Measurements from ENCODE around the gene NAGS. TPM values are rescaled to one million over a fixed set of nuclear protein-coding genes. Genes with fewer than 3 reads are reported as not detected.
A peak's percentile ranks its signal among the peaks of the same experiment; 100 is the strongest.
"Not testable (repeated sequence)": the region's sequence is repeated elsewhere in the genome, so short reads cannot be mapped to it uniquely, and the experiment has no call there.

Gene NAGS
- polyA plus RNA-seq, 3 donors, result 2.7 to 7.1 (median 3.3) TPM

- no peak for DNase-seq (ENCODE audit: extremely low read depth in 1 of 11, low read depth in 9 of 11, low spot score in 4 of 11)
These were observed 2.1 kb upstream of the NAGS start for GRCh38 chr17:44002141-44002848.

DNA sequence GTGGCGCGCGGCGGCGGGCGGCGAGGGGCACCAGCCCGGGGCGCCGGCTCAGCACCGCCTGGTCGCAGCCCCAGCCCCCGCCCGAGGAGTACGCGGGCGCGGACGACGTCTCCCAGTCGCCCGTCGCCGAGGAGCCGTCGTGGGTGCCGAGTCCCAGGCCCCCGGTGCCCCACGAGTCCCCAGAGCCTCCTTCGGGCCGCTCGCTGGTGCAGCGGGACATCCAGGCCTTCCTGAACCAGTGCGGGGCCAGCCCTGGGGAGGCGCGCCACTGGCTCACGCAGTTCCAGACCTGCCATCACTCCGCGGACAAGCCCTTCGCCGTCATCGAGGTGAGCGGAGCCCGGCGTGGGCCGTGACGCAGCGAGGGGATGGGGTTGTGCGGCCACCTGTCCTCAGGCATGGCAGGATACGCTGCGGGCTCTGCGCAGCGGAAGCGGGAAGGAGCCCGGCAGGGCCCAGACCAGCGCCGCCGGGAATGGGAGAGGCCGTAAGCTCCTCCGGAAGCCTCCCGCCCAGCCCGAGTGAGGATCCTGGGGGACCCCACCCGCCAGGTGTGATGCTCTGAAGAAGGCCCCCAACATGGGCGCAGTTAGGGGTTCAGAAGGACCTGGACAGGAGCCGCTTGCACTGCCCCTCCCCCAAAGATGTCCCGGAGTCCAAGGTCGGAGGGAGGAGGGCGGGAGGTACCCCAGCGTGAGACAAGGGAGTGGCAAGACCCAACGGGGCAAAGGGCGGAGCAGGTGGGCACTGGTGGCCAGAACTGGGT, 522 bp downstream of the NAGS start:
- no peak for DNase-seq (ENCODE audit: extremely low read depth in 1 of 11, low read depth in 9 of 11, low spot score in 4 of 11)

GRCh38 chr17:44005527-44006271, 1.3 kb downstream of the NAGS start:
- DNase-seq (ENCODE audit: extremely low read depth in 1 of 11, low read depth in 9 of 11, low spot score in 4 of 11), result no peak

DNA sequence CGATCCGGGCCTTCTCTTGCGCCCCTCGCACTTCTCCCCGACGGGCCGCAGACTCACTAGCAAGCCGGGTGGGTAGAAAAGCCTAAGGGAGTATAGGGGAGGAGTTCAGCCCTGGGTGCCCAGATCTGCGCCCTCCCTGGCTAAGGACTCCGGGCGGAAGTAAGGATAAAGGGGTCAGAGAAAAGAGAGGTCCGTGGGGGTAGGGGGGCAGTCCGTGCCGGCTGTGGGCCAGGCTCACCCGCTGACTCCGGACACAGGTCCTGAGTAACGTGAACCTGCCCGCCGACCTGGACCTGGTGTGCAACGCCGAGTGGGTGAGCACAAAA, 1.8 kb downstream of the NAGS start:
- no peak for DNase-seq (ENCODE audit: extremely low read depth in 1 of 11, low read depth in 9 of 11, low spot score in 4 of 11)

DNA sequence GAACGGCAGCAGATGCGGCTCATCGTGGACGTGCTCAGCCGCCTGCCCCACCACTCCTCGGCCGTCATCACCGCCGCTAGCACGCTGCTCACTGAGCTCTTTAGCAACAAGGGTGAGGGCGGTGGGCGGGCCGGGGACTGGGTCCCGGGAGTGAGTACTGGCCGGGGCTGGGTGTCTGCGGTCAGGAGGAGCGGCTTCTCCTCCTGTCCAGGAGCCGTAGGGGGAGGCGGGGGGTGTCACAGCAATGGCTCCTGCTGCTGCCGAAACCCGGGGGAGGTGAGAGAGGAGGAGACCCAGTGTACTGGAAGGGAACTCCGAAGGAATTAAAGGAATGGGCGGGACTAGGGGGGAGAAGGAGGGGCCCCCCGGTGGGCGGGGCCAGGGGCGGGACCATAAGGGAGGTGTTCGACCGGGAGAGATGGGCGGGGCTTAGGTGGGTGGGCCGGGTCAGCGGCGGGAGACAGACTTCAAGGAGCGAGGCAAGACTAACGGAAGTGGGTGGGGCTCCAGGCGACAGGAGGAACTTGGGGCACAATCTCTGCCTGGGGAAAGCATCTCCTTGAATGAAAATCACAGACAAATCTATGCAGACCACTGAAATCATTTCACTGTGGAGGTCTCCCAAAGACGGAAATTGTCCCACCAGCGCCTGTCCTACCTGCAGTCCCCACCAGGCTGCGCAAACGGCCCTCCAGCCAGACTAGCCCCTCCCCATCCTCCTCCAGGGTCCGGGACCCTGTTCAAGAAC, 2.4 kb downstream of the NAGS start:
- peak; percentile 82 to 95 (median 91) for DNase-seq (ENCODE audit: extremely low read depth in 1 of 11, low read depth in 9 of 11, low spot score in 4 of 11)

- no peak for DNase-seq (ENCODE audit: extremely low read depth in 1 of 11, low read depth in 9 of 11, low spot score in 4 of 11)
These were observed 3.2 kb downstream of the NAGS start for GRCh38 chr17:44007346-44008204.

DNA sequence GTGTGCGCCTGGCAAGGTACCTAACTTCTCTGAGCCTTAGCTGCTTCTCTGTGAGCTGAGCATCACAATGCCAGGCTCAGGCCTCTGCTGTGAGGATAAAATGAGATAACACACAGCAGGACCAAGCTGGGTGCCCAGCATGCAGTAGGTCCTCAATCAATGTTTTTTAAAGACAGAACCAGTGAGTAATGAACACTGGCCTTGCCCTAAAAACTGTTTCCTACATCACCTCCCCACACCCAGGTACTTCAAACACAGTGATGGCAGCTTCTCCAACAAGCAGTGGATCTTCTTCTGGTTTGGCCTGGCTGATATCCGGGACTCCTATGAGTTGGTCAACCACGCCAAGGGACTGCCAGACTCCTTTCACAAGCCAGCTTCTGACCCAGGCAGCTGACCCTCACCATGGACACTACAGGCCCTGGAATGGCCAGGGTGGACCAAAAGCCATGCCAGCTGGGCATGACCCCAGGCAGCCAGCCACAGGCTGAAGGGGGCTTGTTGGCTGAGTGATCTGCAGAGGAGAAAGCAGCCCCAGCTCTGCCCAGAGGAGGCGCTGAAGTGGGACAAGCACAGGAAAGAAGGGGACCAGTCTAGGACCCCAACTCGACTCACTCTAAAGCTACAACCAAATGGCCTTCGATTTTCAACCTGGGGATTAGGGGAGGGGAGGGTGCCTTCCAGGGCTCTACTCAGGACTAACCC, 3.9 kb downstream of the NAGS start:
- DNase-seq (ENCODE audit: extremely low read depth in 1 of 11, low read depth in 9 of 11, low spot score in 4 of 11), result no peak

- DNase-seq (ENCODE audit: extremely low read depth in 1 of 11, low read depth in 9 of 11, low spot score in 4 of 11), result no peak
These were observed 6.7 kb downstream of the NAGS start for GRCh38 chr17:44010966-44011647.

- no peak for DNase-seq (ENCODE audit: extremely low read depth in 1 of 11, low read depth in 9 of 11, low spot score in 4 of 11)
These were observed 7.5 kb downstream of the NAGS start for GRCh38 chr17:44011876-44012275.

DNA sequence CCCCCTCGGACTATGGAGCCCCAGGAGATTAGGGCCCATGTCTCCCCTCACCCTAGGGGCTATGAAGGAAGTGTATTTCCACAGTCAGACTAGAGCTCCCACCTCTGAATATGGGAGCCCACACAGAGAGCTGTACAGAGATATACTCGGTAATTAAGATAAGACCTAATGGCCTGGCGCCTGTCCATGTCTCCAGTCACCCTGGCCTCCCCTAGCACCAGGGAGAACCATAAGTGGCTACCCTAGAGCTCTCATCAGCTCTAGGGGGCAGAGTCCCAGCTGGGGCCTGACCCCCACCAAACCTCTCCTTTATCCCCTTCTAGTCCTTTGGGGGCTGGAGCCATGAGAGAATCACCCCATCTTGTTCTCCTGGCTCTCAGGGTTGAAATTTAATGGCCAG, 8.0 kb downstream of the NAGS start:
- DNase-seq (ENCODE audit: extremely low read depth in 1 of 11, low read depth in 9 of 11, low spot score in 4 of 11), result no peak

DNA sequence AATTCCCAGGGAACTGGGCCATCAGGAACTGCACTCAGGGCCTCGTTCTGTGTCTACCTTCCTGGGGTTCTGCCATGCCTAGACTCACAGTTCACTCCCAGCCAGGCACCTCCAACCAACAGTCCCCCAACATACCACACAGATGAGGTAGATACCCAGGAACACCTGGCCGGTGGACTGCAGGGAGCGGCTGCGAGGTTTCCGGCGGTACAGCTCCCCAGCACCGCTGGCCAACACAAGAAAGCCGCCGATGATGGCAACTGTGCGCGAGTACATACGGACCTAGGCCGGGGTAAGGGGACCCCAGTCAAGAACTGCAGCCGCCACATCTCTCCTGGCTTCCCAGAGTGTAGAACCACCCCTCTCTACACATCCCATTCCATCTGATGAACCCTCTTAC, 8.5 kb downstream of the NAGS start:
- no peak for DNase-seq (ENCODE audit: extremely low read depth in 1 of 11, low read depth in 9 of 11, low spot score in 4 of 11)

DNA sequence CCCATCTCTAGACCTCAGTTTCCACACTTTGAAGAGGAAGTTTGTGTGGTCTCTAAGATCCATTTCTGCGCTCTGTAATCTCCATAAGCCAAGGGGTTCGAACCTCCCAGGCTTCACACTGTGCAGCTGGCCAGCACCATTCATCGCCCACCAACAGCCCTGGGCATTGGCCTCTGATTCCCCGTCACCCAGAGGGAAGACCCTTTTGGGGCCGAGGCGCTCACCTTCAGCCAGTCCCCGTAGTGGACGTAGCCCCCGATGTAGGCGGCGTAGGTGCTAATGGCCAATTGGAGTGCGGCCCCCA, 9.7 kb downstream of the NAGS start:
- no peak for DNase-seq (ENCODE audit: extremely low read depth in 1 of 11, low read depth in 9 of 11, low spot score in 4 of 11)

GRCh38 chr17:44014437-44015172, 10.2 kb downstream of the NAGS start, which contains the start of gene TMEM101:
Gene TMEM101 (minus strand): TSS chr17:44014963. CDS start chr17:44014952, 11 bp downstream.
- peak; percentile 80 to 91 (median 87) for DNase-seq (ENCODE audit: extremely low read depth in 1 of 11, low read depth in 9 of 11, low spot score in 4 of 11)

GRCh38 chr17:44021227-44021626, 16.8 kb downstream of the NAGS start:
- not testable (repeated sequence) for DNase-seq (ENCODE audit: extremely low read depth in 1 of 11, low read depth in 9 of 11, low spot score in 4 of 11)

DNA sequence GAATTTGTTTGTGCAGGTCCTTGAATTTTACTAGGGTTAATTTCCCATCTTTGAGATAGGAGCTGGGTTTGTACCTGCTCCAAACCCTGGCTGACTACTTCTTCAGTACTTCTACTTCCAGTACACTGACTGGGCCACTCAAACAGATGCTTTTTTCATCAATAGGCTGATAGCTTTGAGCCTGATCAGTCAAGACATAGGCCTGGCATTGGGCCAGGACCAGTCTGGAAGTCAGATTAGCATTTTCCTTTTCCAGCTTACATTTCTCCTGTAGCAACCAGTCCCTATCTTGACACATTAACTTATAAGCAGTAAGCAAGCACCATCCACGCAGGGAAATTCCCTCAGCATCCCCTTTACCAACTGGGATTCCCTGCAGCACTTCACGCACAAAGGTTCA, 17.8 kb downstream of the NAGS start:
- DNase-seq (ENCODE audit: extremely low read depth in 1 of 11, low read depth in 9 of 11, low spot score in 4 of 11), result no peak

GRCh38 chr17:44023545-44024270, 19.3 kb downstream of the NAGS start:
- no peak for DNase-seq (ENCODE audit: extremely low read depth in 1 of 11, low read depth in 9 of 11, low spot score in 4 of 11)
